Adrenal gland (tissue), 12 donors: ENCODE measurements around the gene PAX7. TPM values are rescaled to one million over a fixed set of nuclear protein-coding genes. Genes with fewer than 3 reads are reported as not detected.

Experiments used
- DNase-seq, 7 donors: peaks; one replicate each; pipeline ENCODE4 v3.0.0-alpha.2; 2019 to 2020
- H3K27ac ChIP-seq, 5 donors: fragments of 200-600 bp; sonication (generic) in 4 of 5; 1 replicate in 3 of 5; 2 replicates in 2 of 5; pipeline versions ENCODE4 v1.5.1 to v1.8.0; 2016 to 2020; ENCODE audit warnings: mild to moderate bottlenecking in 1 of 5
- H3K27me3 ChIP-seq: fragments of 200-600 bp; 2 replicates; pipeline ENCODE4 v1.8.0; 2021
- H3K36me3 ChIP-seq, 2 donors: fragments of 200-600 bp; replicated peaks in 1 of 2; 1 replicate in 1 of 2; 2 replicates in 1 of 2; pipeline versions ENCODE4 v1.5.1 to v1.8.0; 2018 to 2022
- H3K4me1 ChIP-seq, 2 donors: fragments of 200-600 bp; replicated peaks in 1 of 2; 1 replicate in 1 of 2; 2 replicates in 1 of 2; pipeline versions ENCODE4 v1.5.1 to v1.8.0; 2018 to 2021
- H3K4me3 ChIP-seq, 4 donors: fragments of 200-600 bp; sonication (generic) in 3 of 4; one replicate each; pipeline ENCODE4 v1.5.1; 2016 to 2018
- H3K9me3 ChIP-seq, 3 donors: fragments of 200-600 bp; sonication (generic) in 1 of 3; replicated peaks in 1 of 3; 1 replicate in 2 of 3; 2 replicates in 1 of 3; pipeline versions ENCODE4 v1.5.1 to v1.8.0; 2016 to 2021
- POLR2A ChIP-seq, 2 donors: fragments of 450-650 bp; IDR thresholded peaks; one replicate each; pipeline ENCODE4 v1.6.1; 2017; ENCODE audit warnings: antibody characterized with exemption in 2 of 2, mild to moderate bottlenecking in 2 of 2, moderate library complexity in 1 of 2
- WGBS, 4 donors: extraction: QIAGEN DNeasy Blood & Tissue Kit in 2 of 4; methylation state at CpG; one replicate each; pipeline versions ENCODE4 v1.1.5 to v1.1.7; 2013 to 2017; 5-methylcytosine and 5-hydroxymethylcytosine counted together
- intact Hi-C, 2 donors: fragments of 100-400 bp; cut with DNase I; formaldehyde crosslinking; loops; one replicate each; pipeline versions ENCODE4 v1.14.1 to v1.15.0; 2022 to 2023
- polyA plus RNA-seq, 3 donors: library from polyadenylated mRNA; stranded (reverse); fragments of 200-250 nt in 2 of 3; fragments of 350-450 nt in 1 of 3; fragmentation: Illumina TruSeq in 1 of 3; extraction: RNeasy Lipid Tissue Mini Kit (QIAGEN cat#74804) in 1 of 3; gene quantifications; one replicate each; pipeline ENCODE4 v1.2.3, GENCODE V29; 2013 to 2014
- total RNA-seq, 9 donors: library from RNA; depleted of rRNA in 4 of 9; stranded (reverse); fragments of >200 nt in 4 of 9; fragments of 120-200 nt in 1 of 9; fragmentation: NEBNext Ultra II Directional in 1 of 9; extraction: Animal tissue kit (Norgen Biotek cat#: 25700) in 1 of 9; gene quantifications; one replicate each; pipeline versions ENCODE4 v1.1.0 to v1.2.4, GENCODE V29; 2013 to 2023
- TF ChIP-seq, protein P1 (sequence below), 6 experiments: fragments of 450-650 bp in 4 of 6; fragments of 200-600 bp in 2 of 6; sonication (generic) in 1 of 6; IDR thresholded peaks; 1 replicate in 5 of 6; 2 replicates in 1 of 6; pipeline versions ENCODE4 v1.5.1 to v1.8.0; 2016 to 2021; ENCODE audit warnings: antibody characterized with exemption in 6 of 6, mild to moderate bottlenecking in 2 of 6, moderate library complexity in 1 of 6
- donor health status: healthy with polysubstance abuse.
- donor health status: Bipolar disorder and iron deficiency.
- donor health status: DM: yes; HTN: yes; CAD: no.
- donor health status: DM: no; HTN: no; CAD: no.
- donor health status: DM: no; HTN: no; CAD: no.
- donor health status: DM: yes; HTN: yes; CAD: no.

PAX7 gene
- total and polyA plus RNA-seq, 12 donors = not detected

DNA sequence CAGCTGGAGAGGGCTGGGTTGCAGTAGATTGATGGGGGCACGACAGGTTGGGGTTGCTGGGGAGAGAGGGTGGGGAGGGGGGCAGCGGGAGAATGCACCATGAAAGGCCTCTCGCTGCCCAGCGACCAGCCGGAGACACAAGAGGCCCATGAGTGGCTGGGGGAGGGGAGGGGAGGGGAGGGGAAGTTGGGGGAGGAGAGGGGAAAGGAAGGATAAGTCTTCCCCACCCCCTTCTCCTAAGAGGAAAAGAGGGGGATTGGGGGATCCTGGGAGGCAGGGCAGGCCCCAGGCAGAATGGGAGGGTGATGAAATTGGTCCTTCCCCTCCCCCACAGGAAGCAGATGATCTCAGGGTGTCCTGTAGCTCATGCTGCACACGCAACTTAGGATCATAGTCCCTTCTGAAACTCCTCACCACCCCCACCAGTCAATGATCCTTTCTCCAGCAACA is 45.7 kb downstream of the PAX7 start:
- Histone ChIP-seq H3K36me3 (no peaks in the 10 kb centered on the region), H3K9me3 (no peaks in the 10 kb centered on the region), H3K27ac (no peak overlapping the region), H3K4me1 (no peaks in the 10 kb centered on the region), H3K27me3 (peaks cover 24% of the 10 kb centered on the region), H3K4me3 (no peak overlapping the region)
- TF ChIP-seq, protein P1, sequence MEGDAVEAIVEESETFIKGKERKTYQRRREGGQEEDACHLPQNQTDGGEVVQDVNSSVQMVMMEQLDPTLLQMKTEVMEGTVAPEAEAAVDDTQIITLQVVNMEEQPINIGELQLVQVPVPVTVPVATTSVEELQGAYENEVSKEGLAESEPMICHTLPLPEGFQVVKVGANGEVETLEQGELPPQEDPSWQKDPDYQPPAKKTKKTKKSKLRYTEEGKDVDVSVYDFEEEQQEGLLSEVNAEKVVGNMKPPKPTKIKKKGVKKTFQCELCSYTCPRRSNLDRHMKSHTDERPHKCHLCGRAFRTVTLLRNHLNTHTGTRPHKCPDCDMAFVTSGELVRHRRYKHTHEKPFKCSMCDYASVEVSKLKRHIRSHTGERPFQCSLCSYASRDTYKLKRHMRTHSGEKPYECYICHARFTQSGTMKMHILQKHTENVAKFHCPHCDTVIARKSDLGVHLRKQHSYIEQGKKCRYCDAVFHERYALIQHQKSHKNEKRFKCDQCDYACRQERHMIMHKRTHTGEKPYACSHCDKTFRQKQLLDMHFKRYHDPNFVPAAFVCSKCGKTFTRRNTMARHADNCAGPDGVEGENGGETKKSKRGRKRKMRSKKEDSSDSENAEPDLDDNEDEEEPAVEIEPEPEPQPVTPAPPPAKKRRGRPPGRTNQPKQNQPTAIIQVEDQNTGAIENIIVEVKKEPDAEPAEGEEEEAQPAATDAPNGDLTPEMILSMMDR (IDR thresholded peaks at IDR 0.05) = no peak
- no peak for TF ChIP-seq POLR2A (IDR thresholded peaks at IDR 0.05)
- intact Hi-C loops = no loop called here
- 34 to 66% (median 41%) methylated on average over 5 to 6 of the region's 6 CpGs for WGBS, 4 donors
- no peak for DNase-seq

DNA sequence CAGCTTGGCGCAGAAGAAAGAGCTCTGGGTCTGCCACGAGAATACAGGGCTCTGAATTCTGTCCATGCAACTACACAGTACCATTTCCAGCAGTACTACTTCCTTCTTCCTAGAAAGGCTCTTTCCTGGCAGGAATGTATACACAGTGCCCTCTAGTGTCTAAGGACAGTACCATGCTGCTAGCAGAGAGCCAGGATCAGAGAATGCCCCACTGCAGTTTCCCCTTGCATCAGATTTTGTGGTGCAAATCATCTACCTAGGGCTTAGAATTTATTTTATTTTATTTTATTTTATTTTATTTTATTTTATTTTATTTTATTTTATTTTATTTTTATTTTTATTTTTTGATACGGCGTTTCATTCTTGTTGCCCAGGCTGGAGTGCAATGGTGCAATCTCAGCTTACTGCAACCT is 50.8 kb downstream of the PAX7 start:
- intact Hi-C loops = loop anchor here in 1 of 2 donors (10.0 kb wide), 1 partner anchor 87 kb away; no protein-coding TSS in a partner anchor
- Histone ChIP-seq H3K27me3 (peaks cover 14% of the 10 kb centered on the region), H3K27ac (no peak overlapping the region), H3K9me3 (no peaks in the 10 kb centered on the region), H3K4me1 (no peaks in the 10 kb centered on the region), H3K36me3 (no peaks in the 10 kb centered on the region), H3K4me3 (no peak overlapping the region)
- TF ChIP-seq POLR2A (IDR thresholded peaks at IDR 0.05) = no peak
- TF ChIP-seq, protein P1 (IDR thresholded peaks at IDR 0.05) = peak; percentile 39 to 65 (median 52)
- WGBS, 4 donors = 65 to 68% (median 67%) methylated on average over 4 of the region's 4 CpGs
- DNase-seq = peak in 3 of 7 donors; percentile 21 to 37 (median 24)

DNA sequence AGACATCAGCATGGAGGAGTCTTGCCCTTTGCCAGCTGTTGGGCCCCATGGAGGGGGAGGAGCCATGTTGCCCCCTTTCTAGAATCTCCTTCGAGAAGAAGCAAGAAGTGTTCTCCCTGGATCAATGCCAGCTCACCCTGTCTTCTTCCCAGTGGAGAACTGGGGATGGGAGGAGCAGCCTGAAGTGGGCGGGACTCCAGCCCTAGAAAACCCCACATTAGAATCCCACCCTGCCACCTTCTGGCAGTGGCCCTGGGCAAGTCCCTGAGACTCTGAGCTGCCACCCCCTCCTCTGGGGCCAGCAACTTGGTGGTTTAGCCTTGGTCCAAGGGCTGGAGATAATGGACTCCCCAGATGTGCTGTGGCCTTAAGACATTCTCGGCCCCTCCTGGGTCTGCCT is 51.7 kb downstream of the PAX7 start:
- DNase-seq = no peak
- no peak for TF ChIP-seq POLR2A (IDR thresholded peaks at IDR 0.05)
- TF ChIP-seq, protein P1 (IDR thresholded peaks at IDR 0.05) = no peak
- H3K27me3 ChIP-seq = peaks cover 6% of the 10 kb centered on the region
- H3K4me3 ChIP-seq = no peak overlapping the region
- H3K9me3 ChIP-seq = no peaks in the 10 kb centered on the region
- no peaks in the 10 kb centered on the region for H3K36me3 ChIP-seq
- H3K27ac ChIP-seq = no peak overlapping the region
- 33 to 71% (median 42%) methylated on average over 1 to 3 of the region's 3 CpGs for WGBS, 4 donors
- intact Hi-C loops = loop anchor here in 1 of 2 donors (10.0 kb wide), 1 partner anchor 88 kb away; no protein-coding TSS in a partner anchor
- no peaks in the 10 kb centered on the region for H3K4me1 ChIP-seq

DNA sequence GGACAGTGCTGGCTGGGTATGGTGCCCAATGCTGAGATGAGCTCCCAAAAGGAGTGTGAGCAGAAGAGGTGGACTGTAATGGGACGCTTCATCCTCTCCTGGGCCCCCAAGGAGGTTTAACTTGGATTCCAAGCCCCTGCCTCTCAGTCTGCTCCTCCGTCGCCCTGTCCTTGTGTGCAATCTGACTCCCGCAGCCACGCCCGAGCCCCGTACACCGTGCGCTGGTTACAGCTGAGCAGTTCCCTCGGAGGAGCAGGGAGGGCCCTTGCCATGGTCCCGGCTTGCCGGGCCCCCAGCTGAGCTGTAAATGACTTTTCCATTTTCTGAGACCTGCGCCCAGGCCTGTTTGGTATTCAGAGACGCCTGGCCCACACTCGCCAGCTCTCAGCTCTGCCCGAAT is 53.7 kb downstream of the PAX7 start:
- WGBS, 4 donors = 57 to 69% (median 59%) methylated on average over 14 to 16 of the region's 16 CpGs
- H3K27ac ChIP-seq = no peak overlapping the region
- intact Hi-C loops = loop anchor here in 1 of 2 donors (10.0 kb wide), 1 partner anchor 90 kb away; no protein-coding TSS in a partner anchor
- no peak for TF ChIP-seq POLR2A (IDR thresholded peaks at IDR 0.05)
- TF ChIP-seq, protein P1 (IDR thresholded peaks at IDR 0.05) = no peak
- peaks cover 6% of the 10 kb centered on the region for H3K27me3 ChIP-seq
- no peak overlapping the region for H3K4me3 ChIP-seq
- no peaks in the 10 kb centered on the region for H3K9me3 ChIP-seq
- H3K4me1 ChIP-seq = no peaks in the 10 kb centered on the region
- H3K36me3 ChIP-seq = no peaks in the 10 kb centered on the region
- DNase-seq = no peak
